SK-N-SH (cell line): ENCODE measurements around the gene CCT6B.

Experiments
- EP300 ChIP-seq, 2 experiments: IDR thresholded peaks; 2 replicates each; pipeline versions ENCODE4 v1.4.0 to v1.6.1; 2012; ENCODE audit warnings: borderline replicate concordance in 1 of 2, low read depth in 1 of 2, low read length in 1 of 2
- FOXM1 ChIP-seq: IDR thresholded peaks from 2 replicates; pipeline ENCODE4 v1.4.0; 2012; ENCODE audit warnings: low read depth, mild to moderate bottlenecking
- SMC3 ChIP-seq: IDR thresholded peaks from 2 replicates; pipeline ENCODE4 v1.6.1; 2012; ENCODE audit warnings: low read depth, low read length, improper control_type of control experiment
- TAF1 ChIP-seq: IDR thresholded peaks from 2 replicates; pipeline ENCODE4 v1.6.1; 2012; ENCODE audit warnings: low read depth, mild to moderate bottlenecking, low read length, moderate library complexity, borderline replicate concordance

- no peak for TF ChIP-seq EP300 (IDR thresholded peaks at IDR 0.05; ENCODE audit: borderline replicate concordance in 1 of 2, low read depth in 1 of 2, low read length in 1 of 2)
- TF ChIP-seq TAF1, result no peak
- TF ChIP-seq SMC3, result no peak
- no peak for TF ChIP-seq FOXM1
These were observed 43.9 kb downstream of the CCT6B start for GRCh38 chr17:34917381-34917780.
